ENCODE measurements around the gene ZNF80.

Gene ZNF80

GRCh38 chr3:114223143-114223542, 14.2 kb downstream of the ZNF80 start:
- Histone ChIP-seq H3K27ac (no peak overlapping the region), H3K9ac (no peak overlapping the region), H3K9me3 (replicated peaks in 1 of 11) (peaks cover 18 to 25% (median 22%) of the 10 kb centered on the region in 11 experiments), H3K36me3 (peaks cover 0 to 6% (median 0%) of the 10 kb centered on the region in 11 experiments; a peak in 2 of 22 replicates), H3K27me3 (no peaks in the 10 kb centered on the region), H3K4me3 (no peak overlapping the region), H3K4me2 (no peak overlapping the region), H3K4me1 (0 out of 20 replicates have a peak, but pooled peaks cover 0 to 5% (median 0%) of the 10 kb centered on the region in 10 experiments), H4K20me1 (no peaks in the 10 kb centered on the region)
- TF ChIP-seq Cebpa-rat (IDR thresholded peaks at IDR 0.05), result no peak

GRCh38 chr3:114221881-114222264, 15.5 kb downstream of the ZNF80 start:
- H4K20me1 ChIP-seq, result no peaks in the 10 kb centered on the region
- peaks cover 18 to 25% (median 22%) of the 10 kb centered on the region in 11 experiments for H3K9me3 ChIP-seq (replicated peaks in 1 of 11)
- no peak overlapping the region for H3K4me3 ChIP-seq
- H3K9ac ChIP-seq, result no peak overlapping the region
- H3K27me3 ChIP-seq, result no peaks in the 10 kb centered on the region
- peaks cover 0 to 6% (median 0%) of the 10 kb centered on the region in 11 experiments; a peak in 2 of 22 replicates for H3K36me3 ChIP-seq
- 0 out of 20 replicates have a peak, but pooled peaks cover 0 to 5% (median 0%) of the 10 kb centered on the region in 10 experiments for H3K4me1 ChIP-seq
- H3K27ac ChIP-seq, result no peak overlapping the region
- TF ChIP-seq Cebpa-rat (IDR thresholded peaks at IDR 0.05), result no peak
- H3K4me2 ChIP-seq, result no peak overlapping the region

- no peak overlapping the region for H3K9ac ChIP-seq
- H4K20me1 ChIP-seq, result no peaks in the 10 kb centered on the region
- no peak overlapping the region for H3K27ac ChIP-seq
- H3K4me2 ChIP-seq, result no peak overlapping the region
- peaks cover 18 to 25% (median 22%) of the 10 kb centered on the region in 11 experiments for H3K9me3 ChIP-seq (replicated peaks in 1 of 11)
- no peak for TF ChIP-seq Cebpa-rat (IDR thresholded peaks at IDR 0.05)
- no peak overlapping the region for H3K4me3 ChIP-seq
- peaks cover 0 to 6% (median 0%) of the 10 kb centered on the region in 11 experiments; a peak in 2 of 22 replicates for H3K36me3 ChIP-seq
- H3K27me3 ChIP-seq, result no peaks in the 10 kb centered on the region
- 0 out of 20 replicates have a peak, but pooled peaks cover 0 to 5% (median 0%) of the 10 kb centered on the region in 10 experiments for H3K4me1 ChIP-seq
Observed at GRCh38 chr3:114221165-114221880, 16.1 kb downstream of the ZNF80 start.

- no peaks in the 10 kb centered on the region for H3K27me3 ChIP-seq
- no peak overlapping the region for H3K27ac ChIP-seq
- H3K9ac ChIP-seq, result no peak overlapping the region
- no peak overlapping the region for H3K4me3 ChIP-seq
- no peak for TF ChIP-seq Cebpa-rat (IDR thresholded peaks at IDR 0.05)
- H3K4me2 ChIP-seq, result no peak overlapping the region; a peak in 1 of 22 replicates
- peaks cover 5 to 17% (median 10%) of the 10 kb centered on the region in 10 experiments for H3K4me1 ChIP-seq
- H3K36me3 ChIP-seq, result 0 out of 22 replicates have a peak, but pooled peaks cover 0 to 5% (median 0%) of the 10 kb centered on the region in 11 experiments
- peaks cover 6 to 10% (median 7%) of the 10 kb centered on the region in 11 experiments for H3K9me3 ChIP-seq (replicated peaks in 1 of 11)
- no peaks in the 10 kb centered on the region for H4K20me1 ChIP-seq
Observed at GRCh38 chr3:114219741-114220140, 17.6 kb downstream of the ZNF80 start.

GRCh38 chr3:114218578-114219185, 18.7 kb downstream of the ZNF80 start:
- Histone ChIP-seq H3K4me2 (no peak overlapping the region), H3K27ac (no peak overlapping the region), H3K9ac (no peak overlapping the region), H3K4me1 (peaks cover 13 to 25% (median 17%) of the 10 kb centered on the region in 10 experiments), H3K4me3 (no peak overlapping the region), H4K20me1 (no peaks in the 10 kb centered on the region), H3K36me3 (no peaks in the 10 kb centered on the region), H3K9me3 (replicated peaks in 1 of 11) (no peaks in the 10 kb centered on the region), H3K27me3 (no peaks in the 10 kb centered on the region)
- TF ChIP-seq Cebpa-rat (IDR thresholded peaks at IDR 0.05), result no peak

GRCh38 chr3:114218006-114218405, 19.4 kb downstream of the ZNF80 start:
- Histone ChIP-seq H3K4me3 (no peak overlapping the region), H3K27ac (no peak overlapping the region), H3K4me2 (no peak overlapping the region), H3K9me3 (replicated peaks in 1 of 11) (no peaks in the 10 kb centered on the region), H3K4me1 (peaks cover 17 to 30% (median 22%) of the 10 kb centered on the region in 10 experiments), H4K20me1 (no peaks in the 10 kb centered on the region), H3K9ac (no peak overlapping the region), H3K36me3 (no peaks in the 10 kb centered on the region), H3K27me3 (no peaks in the 10 kb centered on the region)
- TF ChIP-seq Cebpa-rat (IDR thresholded peaks at IDR 0.05), result no peak

- Histone ChIP-seq H3K9me3 (replicated peaks in 1 of 11) (no peaks in the 10 kb centered on the region), H3K4me2 (no peak overlapping the region), H3K27ac (no peak overlapping the region), H3K36me3 (no peaks in the 10 kb centered on the region), H4K20me1 (no peaks in the 10 kb centered on the region), H3K4me1 (peaks cover 17 to 37% (median 28%) of the 10 kb centered on the region in 10 experiments), H3K9ac (no peak overlapping the region), H3K4me3 (no peak overlapping the region), H3K27me3 (no peaks in the 10 kb centered on the region)
- no peak for TF ChIP-seq Cebpa-rat (IDR thresholded peaks at IDR 0.05)
Observed at GRCh38 chr3:114217266-114217665, 20.1 kb downstream of the ZNF80 start.

- Histone ChIP-seq H3K4me1 (peaks cover 17 to 38% (median 28%) of the 10 kb centered on the region in 10 experiments), H3K9ac (no peak overlapping the region), H3K4me2 (peak overlapping the region in 1 of 11 experiments; percentile 79; a peak in 2 of 22 replicates), H3K9me3 (replicated peaks in 1 of 11) (no peaks in the 10 kb centered on the region), H3K4me3 (no peak overlapping the region), H3K36me3 (no peaks in the 10 kb centered on the region), H3K27me3 (no peaks in the 10 kb centered on the region), H4K20me1 (no peaks in the 10 kb centered on the region), H3K27ac (no peak overlapping the region)
- no peak for TF ChIP-seq Cebpa-rat (IDR thresholded peaks at IDR 0.05)
Observed at GRCh38 chr3:114216186-114216970, 21.0 kb downstream of the ZNF80 start.

All from BLaER1 treated with 17β-estradiol and CSF1 and Interleukin-3, amounts not matched to agents 10 nM and 100 nM (cell line).